ENCODE results near the gene RAD51B. TPM values are rescaled to one million over a fixed set of nuclear protein-coding genes. Genes with fewer than 3 reads are reported as not detected.

RAD51B gene
- total and polyA plus RNA-seq, 3 donors from 2014 or later = 5.5 to 22.5 (median 19.1) TPM

- no peaks in the 10 kb centered on the region for H3K36me3 ChIP-seq (ENCODE audit: low read depth, missing control alignments)
- peaks cover 50% of the 10 kb centered on the region for H3K4me1 ChIP-seq
- H3K4me3 ChIP-seq = no peak overlapping the region
- no peak for TF ChIP-seq CTCF (IDR thresholded peaks at IDR 0.05)
- TF ChIP-seq POLR2A (IDR thresholded peaks at IDR 0.05) = no peak
- WGBS, 2 donors = 92% methylated on average over 6 of the region's 6 CpGs
- DNase-seq = no peak
- H3K27ac ChIP-seq = no peak overlapping the region
- H3K27me3 ChIP-seq = no peaks in the 10 kb centered on the region
- intact Hi-C loops (cut with DNase I; ENCODE audit: low total_unique reads) = loop anchor here (10.0 kb wide), 2 partner anchors 297 to 573 kb away; no protein-coding TSS in a partner anchor
- no peaks in the 10 kb centered on the region for H3K9me3 ChIP-seq
These were observed 422.4 kb downstream of the RAD51B start for GRCh38 chr14:68241862-68242487.

GRCh38 chr14:68243450-68244010 is 424.0 kb downstream of the RAD51B start:
- Histone ChIP-seq H3K36me3 (ENCODE audit: low read depth, missing control alignments) (no peaks in the 10 kb centered on the region), H3K4me3 (no peak overlapping the region), H3K27ac (peak overlapping the region in 1 of 2 donors; percentile 4), H3K27me3 (no peaks in the 10 kb centered on the region), H3K9me3 (no peaks in the 10 kb centered on the region), H3K4me1 (peaks cover 62% of the 10 kb centered on the region)
- 59 to 70% methylated on average over 3 of the region's 3 CpGs for WGBS, 2 donors
- intact Hi-C loops (cut with DNase I; ENCODE audit: low total_unique reads) = loop anchor here (10.0 kb wide), 2 partner anchors 299 to 571 kb away; no protein-coding TSS in a partner anchor
- no peak for DNase-seq
- no peak for TF ChIP-seq POLR2A (IDR thresholded peaks at IDR 0.05)
- TF ChIP-seq CTCF (IDR thresholded peaks at IDR 0.05) = no peak

- intact Hi-C loops (cut with DNase I; ENCODE audit: low total_unique reads) = loop anchor here (10.0 kb wide), 2 partner anchors 300 to 570 kb away; no protein-coding TSS in a partner anchor
- 42 to 45% methylated on average over 4 of the region's 4 CpGs for WGBS, 2 donors
- no peak for DNase-seq
- H3K27me3 ChIP-seq = no peaks in the 10 kb centered on the region
- H3K4me3 ChIP-seq = no peak overlapping the region
- H3K9me3 ChIP-seq = no peaks in the 10 kb centered on the region
- peaks cover 64% of the 10 kb centered on the region for H3K4me1 ChIP-seq
- H3K27ac ChIP-seq = peak overlapping the region; percentile 76 to 79
- TF ChIP-seq POLR2A (IDR thresholded peaks at IDR 0.05) = no peak
- no peak for TF ChIP-seq CTCF (IDR thresholded peaks at IDR 0.05)
- H3K36me3 ChIP-seq (ENCODE audit: low read depth, missing control alignments) = no peaks in the 10 kb centered on the region
These were observed 424.8 kb downstream of the RAD51B start for GRCh38 chr14:68244262-68244980.

- H3K27ac ChIP-seq = peak overlapping the region; percentile 76 to 79
- no peak for TF ChIP-seq CTCF (IDR thresholded peaks at IDR 0.05)
- no peak for TF ChIP-seq POLR2A (IDR thresholded peaks at IDR 0.05)
- peak; percentile 62 for DNase-seq
- H3K36me3 ChIP-seq (ENCODE audit: low read depth, missing control alignments) = no peaks in the 10 kb centered on the region
- intact Hi-C loops (cut with DNase I; ENCODE audit: low total_unique reads) = loop anchor here (5.0 to 10.0 kb wide), 3 partner anchors 301 to 569 kb away; no protein-coding TSS in a partner anchor
- WGBS, 2 donors = 32 to 45% methylated on average over 7 of the region's 7 CpGs
- H3K4me3 ChIP-seq = no peak overlapping the region
- no peaks in the 10 kb centered on the region for H3K27me3 ChIP-seq
- H3K9me3 ChIP-seq = no peaks in the 10 kb centered on the region
- peaks cover 63% of the 10 kb centered on the region for H3K4me1 ChIP-seq
These were observed 425.8 kb downstream of the RAD51B start for GRCh38 chr14:68245146-68246073.
